Measurements from ENCODE around the gene SSX2IP.

Gene SSX2IP

GRCh38 chr1:84615790-84616189 lies 74.5 kb downstream of the SSX2IP start:
- TF ChIP-seq SPI1 (IDR thresholded peaks at IDR 0.05; ENCODE audit: low read depth, low read length) = no peak
- no peak for TF ChIP-seq POU2F2 (IDR thresholded peaks at IDR 0.05; ENCODE audit: low read depth, low read length)
- no peak for TF ChIP-seq TAF1 (IDR thresholded peaks at IDR 0.05; ENCODE audit: low read depth, low read length)
- no peak for TF ChIP-seq PAX5 (IDR thresholded peaks at IDR 0.05; ENCODE audit: insufficient read depth, low read length, severe bottlenecking)
- no peak for TF ChIP-seq POLR2A (IDR thresholded peaks at IDR 0.05; ENCODE audit: low read depth, low read length)
- TF ChIP-seq POLR2AphosphoS5 (IDR thresholded peaks at IDR 0.05; ENCODE audit: low read depth, low read length) = no peak
- DNase-seq (ENCODE audit: insufficient read length, low spot score) = no peak
- FAIRE-seq = no peak

GRCh38 chr1:84613887-84614286 lies 76.4 kb downstream of the SSX2IP start:
- no peak for TF ChIP-seq PAX5 (IDR thresholded peaks at IDR 0.05; ENCODE audit: insufficient read depth, low read length, severe bottlenecking)
- no peak for TF ChIP-seq SPI1 (IDR thresholded peaks at IDR 0.05; ENCODE audit: low read depth, low read length)
- no peak for TF ChIP-seq TAF1 (IDR thresholded peaks at IDR 0.05; ENCODE audit: low read depth, low read length)
- TF ChIP-seq POLR2AphosphoS5 (IDR thresholded peaks at IDR 0.05; ENCODE audit: low read depth, low read length) = no peak
- no peak for TF ChIP-seq POLR2A (IDR thresholded peaks at IDR 0.05; ENCODE audit: low read depth, low read length)
- no peak for TF ChIP-seq POU2F2 (IDR thresholded peaks at IDR 0.05; ENCODE audit: low read depth, low read length)
- FAIRE-seq = no peak

GRCh38 chr1:84613026-84613425 lies 77.2 kb downstream of the SSX2IP start:
- FAIRE-seq (no peak), DNase-seq (ENCODE audit: insufficient read length, low spot score) (no peak)
- TF ChIP-seq TAF1 (IDR thresholded peaks at IDR 0.05; ENCODE audit: low read depth, low read length) (no peak), SPI1 (IDR thresholded peaks at IDR 0.05; ENCODE audit: low read depth, low read length) (no peak), POLR2A (IDR thresholded peaks at IDR 0.05; ENCODE audit: low read depth, low read length) (no peak), POU2F2 (IDR thresholded peaks at IDR 0.05; ENCODE audit: low read depth, low read length) (no peak), PAX5 (IDR thresholded peaks at IDR 0.05; ENCODE audit: insufficient read depth, low read length, severe bottlenecking) (no peak), POLR2AphosphoS5 (IDR thresholded peaks at IDR 0.05; ENCODE audit: low read depth, low read length) (no peak)

More at GRCh38 chr1:84613887-84614286, 76.4 kb downstream of the SSX2IP start:
- no peak for DNase-seq (ENCODE audit: insufficient read length, low spot score)

GRCh38 chr1:84611796-84612195 lies 78.5 kb downstream of the SSX2IP start:
- TF ChIP-seq TAF1 (IDR thresholded peaks at IDR 0.05; ENCODE audit: low read depth, low read length) = no peak
- no peak for TF ChIP-seq SPI1 (IDR thresholded peaks at IDR 0.05; ENCODE audit: low read depth, low read length)
- TF ChIP-seq POLR2AphosphoS5 (IDR thresholded peaks at IDR 0.05; ENCODE audit: low read depth, low read length) = no peak
- TF ChIP-seq PAX5 (IDR thresholded peaks at IDR 0.05; ENCODE audit: insufficient read depth, low read length, severe bottlenecking) = no peak
- TF ChIP-seq POU2F2 (IDR thresholded peaks at IDR 0.05; ENCODE audit: low read depth, low read length) = no peak
- no peak for TF ChIP-seq POLR2A (IDR thresholded peaks at IDR 0.05; ENCODE audit: low read depth, low read length)
- FAIRE-seq (no peak), DNase-seq (ENCODE audit: insufficient read length, low spot score) (no peak)

GRCh38 chr1:84611091-84611490 lies 79.2 kb downstream of the SSX2IP start:
- DNase-seq (ENCODE audit: insufficient read length, low spot score) (no peak), FAIRE-seq (no peak)
- TF ChIP-seq POU2F2 (IDR thresholded peaks at IDR 0.05; ENCODE audit: low read depth, low read length) (no peak), TAF1 (IDR thresholded peaks at IDR 0.05; ENCODE audit: low read depth, low read length) (no peak), POLR2AphosphoS5 (IDR thresholded peaks at IDR 0.05; ENCODE audit: low read depth, low read length) (no peak), PAX5 (IDR thresholded peaks at IDR 0.05; ENCODE audit: insufficient read depth, low read length, severe bottlenecking) (no peak), POLR2A (IDR thresholded peaks at IDR 0.05; ENCODE audit: low read depth, low read length) (no peak), SPI1 (IDR thresholded peaks at IDR 0.05; ENCODE audit: low read depth, low read length) (no peak)

- no peak for DNase-seq (ENCODE audit: insufficient read length, low spot score)
- TF ChIP-seq POLR2AphosphoS5 (IDR thresholded peaks at IDR 0.05; ENCODE audit: low read depth, low read length) (no peak), PAX5 (IDR thresholded peaks at IDR 0.05; ENCODE audit: insufficient read depth, low read length, severe bottlenecking) (no peak), POU2F2 (IDR thresholded peaks at IDR 0.05; ENCODE audit: low read depth, low read length) (no peak), TAF1 (IDR thresholded peaks at IDR 0.05; ENCODE audit: low read depth, low read length) (no peak), SPI1 (IDR thresholded peaks at IDR 0.05; ENCODE audit: low read depth, low read length) (no peak), POLR2A (IDR thresholded peaks at IDR 0.05; ENCODE audit: low read depth, low read length) (no peak)
- FAIRE-seq = no peak
Measured at GRCh38 chr1:84606977-84607376, 83.3 kb downstream of the SSX2IP start.

GRCh38 chr1:84605157-84605556 lies 85.1 kb downstream of the SSX2IP start:
- FAIRE-seq (no peak), DNase-seq (ENCODE audit: insufficient read length, low spot score) (no peak)
- TF ChIP-seq POLR2A (IDR thresholded peaks at IDR 0.05; ENCODE audit: low read depth, low read length) = no peak
- TF ChIP-seq POU2F2 (IDR thresholded peaks at IDR 0.05; ENCODE audit: low read depth, low read length) = no peak
- no peak for TF ChIP-seq TAF1 (IDR thresholded peaks at IDR 0.05; ENCODE audit: low read depth, low read length)
- TF ChIP-seq PAX5 (IDR thresholded peaks at IDR 0.05; ENCODE audit: insufficient read depth, low read length, severe bottlenecking) = no peak
- no peak for TF ChIP-seq POLR2AphosphoS5 (IDR thresholded peaks at IDR 0.05; ENCODE audit: low read depth, low read length)
- TF ChIP-seq SPI1 (IDR thresholded peaks at IDR 0.05; ENCODE audit: low read depth, low read length) = no peak

GRCh38 chr1:84603941-84604830 lies 86.1 kb downstream of the SSX2IP start:
- DNase-seq (ENCODE audit: insufficient read length, low spot score) (no peak), FAIRE-seq (no peak)
- TF ChIP-seq PAX5 (IDR thresholded peaks at IDR 0.05; ENCODE audit: insufficient read depth, low read length, severe bottlenecking) = no peak
- no peak for TF ChIP-seq SPI1 (IDR thresholded peaks at IDR 0.05; ENCODE audit: low read depth, low read length)
- no peak for TF ChIP-seq POLR2AphosphoS5 (IDR thresholded peaks at IDR 0.05; ENCODE audit: low read depth, low read length)
- no peak for TF ChIP-seq TAF1 (IDR thresholded peaks at IDR 0.05; ENCODE audit: low read depth, low read length)
- no peak for TF ChIP-seq POLR2A (IDR thresholded peaks at IDR 0.05; ENCODE audit: low read depth, low read length)
- no peak for TF ChIP-seq POU2F2 (IDR thresholded peaks at IDR 0.05; ENCODE audit: low read depth, low read length)

GRCh38 chr1:84603223-84603622 lies 87.0 kb downstream of the SSX2IP start:
- DNase-seq (ENCODE audit: insufficient read length, low spot score) (no peak), FAIRE-seq (no peak)
- TF ChIP-seq POLR2A (IDR thresholded peaks at IDR 0.05; ENCODE audit: low read depth, low read length) = no peak
- TF ChIP-seq TAF1 (IDR thresholded peaks at IDR 0.05; ENCODE audit: low read depth, low read length) = no peak
- TF ChIP-seq POLR2AphosphoS5 (IDR thresholded peaks at IDR 0.05; ENCODE audit: low read depth, low read length) = no peak
- no peak for TF ChIP-seq POU2F2 (IDR thresholded peaks at IDR 0.05; ENCODE audit: low read depth, low read length)
- no peak for TF ChIP-seq PAX5 (IDR thresholded peaks at IDR 0.05; ENCODE audit: insufficient read depth, low read length, severe bottlenecking)
- TF ChIP-seq SPI1 (IDR thresholded peaks at IDR 0.05; ENCODE audit: low read depth, low read length) = no peak
